Measurements from ENCODE around the gene SPATA16. TPM values are rescaled to one million over a fixed set of nuclear protein-coding genes. Genes with fewer than 3 reads are reported as not detected.

Gene SPATA16
- total RNA-seq, 1 donor from 2014 or later = not detected

DNA sequence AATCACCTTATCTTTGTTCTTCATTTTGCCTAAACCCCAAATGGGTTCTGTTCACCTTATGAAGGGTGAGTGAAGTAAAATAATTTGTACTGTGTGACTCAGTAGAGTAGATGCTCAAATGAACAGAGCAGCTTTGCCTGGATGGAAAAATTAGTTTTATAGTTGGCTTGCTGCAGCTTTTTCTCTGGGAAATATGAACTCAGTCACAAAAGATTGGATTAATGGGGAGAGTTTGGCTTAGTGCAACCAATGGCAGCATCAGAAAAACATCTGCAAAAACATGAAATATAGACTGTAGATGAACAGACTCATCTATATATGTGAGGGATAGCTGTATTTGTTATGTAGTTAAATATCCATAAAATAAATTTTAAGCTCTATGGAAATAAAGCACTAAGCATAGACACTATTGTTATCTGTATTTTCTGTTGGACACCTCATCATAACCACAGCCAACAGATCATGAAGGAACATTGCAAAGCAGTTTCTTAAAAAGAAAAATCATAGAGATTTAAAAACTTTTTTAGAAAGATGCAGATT lies 209.2 kb downstream of the SPATA16 start:
- H3K4me1 Mint-ChIP-seq = no peaks in the 10 kb centered on the region
- H3K27ac Mint-ChIP-seq (ENCODE audit: unreplicated experiment) = no peak overlapping the region
- no peak for TF ChIP-seq CTCF (conservative IDR thresholded peaks at IDR 0.05)
- no peak overlapping the region for H3K4me3 Mint-ChIP-seq
- no peaks in the 10 kb centered on the region for H3K36me3 Mint-ChIP-seq (ENCODE audit: low read depth)
- no peak for DNase-seq (ENCODE audit: low read depth, low spot score)
- H3K9me3 Mint-ChIP-seq = no peaks in the 10 kb centered on the region
- no peaks in the 10 kb centered on the region for H3K27me3 Mint-ChIP-seq (ENCODE audit: low read depth)

DNA sequence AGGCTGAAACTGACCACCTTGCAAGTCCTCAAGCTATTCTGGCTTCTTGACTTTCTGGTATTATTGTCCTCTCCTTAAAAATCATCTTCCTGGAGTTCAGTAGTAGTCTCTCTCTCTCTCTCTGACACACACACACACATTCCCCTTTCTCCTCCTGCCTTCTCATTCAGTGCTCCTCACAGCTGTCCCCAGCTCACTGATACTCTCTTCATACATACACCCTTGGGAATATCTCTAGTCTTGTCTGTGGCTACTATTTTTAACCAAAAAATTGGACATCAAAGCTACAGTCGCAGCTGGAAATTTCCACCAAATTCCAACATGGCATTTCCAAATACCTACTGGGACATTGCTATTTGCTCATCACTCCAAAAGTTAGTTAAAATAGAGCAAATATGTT lies 211.6 kb downstream of the SPATA16 start:
- no peak overlapping the region for H3K27ac Mint-ChIP-seq (ENCODE audit: unreplicated experiment)
- no peaks in the 10 kb centered on the region for H3K9me3 Mint-ChIP-seq
- H3K4me3 Mint-ChIP-seq = no peak overlapping the region
- no peak for TF ChIP-seq CTCF (conservative IDR thresholded peaks at IDR 0.05)
- DNase-seq (ENCODE audit: low read depth, low spot score) = no peak
- H3K4me1 Mint-ChIP-seq = no peaks in the 10 kb centered on the region
- H3K36me3 Mint-ChIP-seq (ENCODE audit: low read depth) = no peaks in the 10 kb centered on the region
- H3K27me3 Mint-ChIP-seq (ENCODE audit: low read depth) = no peaks in the 10 kb centered on the region

DNA sequence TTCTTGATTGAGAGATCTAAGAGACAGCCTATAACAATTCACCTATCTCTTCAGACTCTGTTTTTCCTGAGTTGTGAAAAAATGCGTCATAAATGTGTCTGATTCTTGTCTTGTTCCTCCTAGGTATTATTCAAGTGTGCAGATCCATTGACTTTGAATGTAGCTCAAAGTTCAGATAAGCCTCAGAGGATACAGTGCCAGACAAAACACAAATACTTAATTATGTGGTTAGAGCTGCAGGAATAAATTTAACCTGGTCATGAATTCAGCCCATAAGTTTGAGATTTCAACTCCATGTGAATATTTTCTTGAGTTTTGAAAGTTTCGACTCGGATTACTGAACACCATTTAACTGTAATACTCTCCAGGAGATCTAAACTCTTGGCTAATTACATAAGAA lies 216.5 kb downstream of the SPATA16 start:
- Mint-ChIP-seq H3K4me1 (peaks cover 4% of the 10 kb centered on the region), H3K36me3 (ENCODE audit: low read depth) (no peaks in the 10 kb centered on the region), H3K4me3 (no peak overlapping the region), H3K27me3 (ENCODE audit: low read depth) (no peaks in the 10 kb centered on the region), H3K9me3 (no peaks in the 10 kb centered on the region), H3K27ac (ENCODE audit: unreplicated experiment) (no peak overlapping the region)
- no peak for DNase-seq (ENCODE audit: low read depth, low spot score)
- TF ChIP-seq CTCF (conservative IDR thresholded peaks at IDR 0.05) = no peak

DNA sequence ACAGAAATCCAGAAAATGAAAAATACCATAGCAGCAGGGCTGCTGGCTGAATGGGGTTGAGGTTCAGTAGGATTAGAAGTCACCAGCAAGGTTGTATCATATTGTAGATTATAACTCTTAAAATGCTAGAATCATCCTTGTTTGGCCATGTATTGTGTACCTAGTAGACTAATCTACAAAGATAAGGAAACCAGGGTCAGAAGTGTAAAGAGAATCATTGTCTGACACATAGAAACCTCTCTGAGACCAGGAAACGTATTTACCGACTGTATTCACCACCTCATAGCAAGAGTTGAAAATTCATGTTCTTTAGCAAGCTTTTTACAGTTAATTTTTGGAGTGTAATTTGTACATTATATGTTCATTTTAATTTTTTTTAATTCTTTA lies 221.7 kb downstream of the SPATA16 start:
- Mint-ChIP-seq H3K4me1 (peaks cover 38% of the 10 kb centered on the region), H3K27ac (ENCODE audit: unreplicated experiment) (no peak overlapping the region)

GRCh38 chr3:172918568-172919296 lies 222.3 kb downstream of the SPATA16 start:
- no peaks in the 10 kb centered on the region for H3K27me3 Mint-ChIP-seq (ENCODE audit: low read depth)
- H3K36me3 Mint-ChIP-seq (ENCODE audit: low read depth) = no peaks in the 10 kb centered on the region
- DNase-seq (ENCODE audit: low read depth, low spot score) = no peak
- TF ChIP-seq CTCF (conservative IDR thresholded peaks at IDR 0.05) = no peak
- H3K27ac Mint-ChIP-seq (ENCODE audit: unreplicated experiment) = no peak overlapping the region
- H3K4me3 Mint-ChIP-seq = no peak overlapping the region
- H3K4me1 Mint-ChIP-seq = peaks cover 40% of the 10 kb centered on the region
- no peaks in the 10 kb centered on the region for H3K9me3 Mint-ChIP-seq

More for the DNA sequence above, 221.7 kb downstream of the SPATA16 start:
- no peak for TF ChIP-seq CTCF (conservative IDR thresholded peaks at IDR 0.05)
- Mint-ChIP-seq H3K36me3 (ENCODE audit: low read depth) (no peaks in the 10 kb centered on the region), H3K9me3 (no peaks in the 10 kb centered on the region), H3K27me3 (ENCODE audit: low read depth) (no peaks in the 10 kb centered on the region), H3K4me3 (no peak overlapping the region)
- no peak for DNase-seq (ENCODE audit: low read depth, low spot score)
